IMR-90 (cell line): Measurements from ENCODE around the gene C1QTNF9B. TPM values are rescaled to one million over a fixed set of nuclear protein-coding genes. Genes with fewer than 3 reads are reported as not detected.

Experiments used
- ATAC-seq: fragments of 200-7000 bp; cut with Tn5 transposase; 2 replicates; pipeline ENCODE4 v1.9.1; 2020; ENCODE audit warnings: low read depth, mild to moderate bottlenecking, moderate library complexity
- BruUV-seq: library from RNA; stranded (reverse); fragments of 400-500 nt; replicated peaks from 2 replicates; lab custom pipeline; 2021; lab: Mats Ljungman, UMichigan
- CTCF ChIA-PET: fragments of 300-600 bp; formaldehyde crosslinking; extraction: SDS; loops from one replicate; lab custom pipeline; 2021; ENCODE audit warnings: antibody characterized with exemption; lab: Yijun Ruan, JAX
- POLR2A ChIA-PET: fragments of 300-600 bp; sonication (Branson Sonifier 250); formaldehyde crosslinking; loops from one replicate; lab custom pipeline; 2022; ENCODE audit warnings: antibody characterized with exemption; ENCODE audit not compliant: unreplicated experiment; lab: Charles Lee
- DNase-seq: peaks from one replicate; pipeline ENCODE4 v3.0.0; 2013
- H2AFZ ChIP-seq: replicated peaks from 2 replicates; pipeline ENCODE3; 2013; ENCODE audit warnings: low read length, mild to moderate bottlenecking; ENCODE audit not compliant: poor library complexity
- H2AK5ac ChIP-seq: 2 replicates; pipeline ENCODE4 v1.6.1; 2013; ENCODE audit warnings: low read depth, low read length, inconsistent platforms
- H2AK9ac ChIP-seq: replicated peaks from 2 replicates; pipeline ENCODE3; 2013; ENCODE audit warnings: mild to moderate bottlenecking, low read depth, low read length, moderate library complexity; ENCODE audit not compliant: poor library complexity
- H2BK120ac ChIP-seq: 2 replicates; pipeline ENCODE4 v1.6.1; 2013; ENCODE audit warnings: low read depth, low read length, inconsistent platforms
- H2BK15ac ChIP-seq: 3 replicates; pipeline ENCODE4 v1.6.1; 2013; ENCODE audit warnings: low read depth, low read length, inconsistent platforms
- H2BK20ac ChIP-seq: 2 replicates; pipeline ENCODE4 v1.6.1; 2013; ENCODE audit warnings: low read depth, mild to moderate bottlenecking, inconsistent platforms, low read length, moderate library complexity
- H2BK5ac ChIP-seq: 2 replicates; pipeline ENCODE4 v1.6.1; 2013; ENCODE audit warnings: mild to moderate bottlenecking, low read depth, low read length, inconsistent platforms; ENCODE audit not compliant: poor library complexity, severe bottlenecking
- H3K14ac ChIP-seq: replicated peaks from 2 replicates; pipeline ENCODE4 v1.6.1; 2013; ENCODE audit warnings: low read depth, low read length, inconsistent platforms
- H3K18ac ChIP-seq: 2 replicates; pipeline ENCODE4 v1.6.1; 2013; ENCODE audit warnings: low read depth, low read length, control low read depth
- H3K23ac ChIP-seq: 2 replicates; pipeline ENCODE4 v1.6.1; 2013; ENCODE audit warnings: low read depth, low read length, inconsistent platforms
- H3K27ac ChIP-seq: 2 replicates; pipeline ENCODE4 v1.5.1; 2013; ENCODE audit warnings: mild to moderate bottlenecking, control low read depth, low read length; ENCODE audit not compliant: insufficient read depth
- H3K27me3 ChIP-seq: 2 replicates; pipeline ENCODE4 v1.6.1; 2013; ENCODE audit warnings: low read length; ENCODE audit not compliant: control insufficient read depth, insufficient read depth
- H3K36me3 ChIP-seq: 2 replicates; pipeline ENCODE4 v1.6.1; 2013; ENCODE audit warnings: low read length, mixed read lengths; ENCODE audit not compliant: control insufficient read depth, insufficient read depth
- H3K4ac ChIP-seq: 2 replicates; pipeline ENCODE4 v1.6.1; 2013; ENCODE audit warnings: low read depth, low read length, inconsistent platforms
- H3K4me1 ChIP-seq: 2 replicates; pipeline ENCODE4 v1.6.1; 2013; ENCODE audit warnings: low read length, mixed read lengths; ENCODE audit not compliant: control insufficient read depth, insufficient read depth
- H3K4me2 ChIP-seq: 2 replicates; pipeline ENCODE4 v1.6.1; 2013; ENCODE audit warnings: low read depth, mild to moderate bottlenecking, control low read depth, low read length, moderate library complexity
- H3K4me3 ChIP-seq: 2 replicates; pipeline ENCODE4 v1.5.1; 2013; ENCODE audit warnings: low read depth, mild to moderate bottlenecking, control low read depth, low read length, moderate library complexity; ENCODE audit not compliant: insufficient read depth
- H3K56ac ChIP-seq: 2 replicates; pipeline ENCODE4 v1.6.1; 2013; ENCODE audit warnings: low read length, inconsistent platforms; ENCODE audit not compliant: insufficient read depth; ENCODE audit errors: extremely low read depth
- H3K79me1 ChIP-seq, 2 experiments: 2 replicates each; pipeline ENCODE4 v1.6.1; 2013; ENCODE audit warnings: low read length in 2 of 2, inconsistent platforms in 1 of 2, low read depth in 1 of 2
- H3K9ac ChIP-seq: 2 replicates; pipeline ENCODE4 v1.6.1; 2013; ENCODE audit warnings: low read depth, low read length, control low read depth
- H3K9me1 ChIP-seq: 2 replicates; pipeline ENCODE4 v1.6.1; 2013; ENCODE audit warnings: low read length, inconsistent platforms; ENCODE audit not compliant: insufficient read depth
- H3K9me3 ChIP-seq: 2 replicates; pipeline ENCODE4 v1.6.1; 2013; ENCODE audit warnings: low read length; ENCODE audit not compliant: control insufficient read depth, insufficient read depth
- H4K20me1 ChIP-seq: 2 replicates; pipeline ENCODE4 v1.6.1; 2013; ENCODE audit warnings: low read length, inconsistent platforms; ENCODE audit not compliant: insufficient read depth
- H4K5ac ChIP-seq: 2 replicates; pipeline ENCODE4 v1.6.1; 2013; ENCODE audit warnings: mild to moderate bottlenecking, low read depth, low read length, control low read depth
- H4K8ac ChIP-seq, 2 experiments: 2 replicates each; pipeline ENCODE4 v1.6.1; 2013; ENCODE audit warnings: low read depth in 2 of 2, low read length in 2 of 2, control low read depth in 1 of 2, inconsistent platforms in 1 of 2
- H4K91ac ChIP-seq: 2 replicates; pipeline ENCODE4 v1.6.1; 2013; ENCODE audit warnings: low read depth, low read length, inconsistent platforms; ENCODE audit not compliant: insufficient read depth
- POLR2A ChIP-seq: IDR thresholded peaks from 2 replicates; pipeline ENCODE4 v1.6.1; 2012; ENCODE audit warnings: mild to moderate bottlenecking, low read depth, low read length
- WGBS, 2 experiments: methylation state at CpG; one replicate each; pipeline versions ENCODE4 v1.1.5 to v1.1.7; 2013; ENCODE audit warnings: missing lambda C conversion rate in 2 of 2; ENCODE audit not compliant: insufficient read length in 1 of 2; ENCODE audit errors: extremely low coverage in 2 of 2; 5-methylcytosine and 5-hydroxymethylcytosine counted together
- dilution Hi-C: fragments of 300-500 bp; cut with HindIII; formaldehyde crosslinking; loops from one replicate; pipeline ENCODE4 v1.14.3; 2018; ENCODE audit warnings: low sequenced_read_pairs; ENCODE audit not compliant: unreplicated experiment
- in situ Hi-C: fragments of 300-500 bp; cut with MboI; formaldehyde crosslinking; loops from 3 replicates; pipeline ENCODE4 v1.14.3; 2019; ENCODE audit warnings: low sequenced_read_pairs, inconsistent platforms, mixed read lengths
- intact Hi-C: fragments of 100-400 bp; cut with micrococcal nuclease; formaldehyde crosslinking; loops from 2 replicates; pipeline ENCODE4 v1.10.0; 2022
- polyA plus RNA-seq, 3 experiments: library from polyadenylated mRNA; depleted of rRNA; stranded (reverse); fragments of >200 nt; gene quantifications; 2 replicates each; pipeline ENCODE4 v1.2.3, GENCODE V29; 2012; ENCODE audit warnings: low replicate concordance in 1 of 3
- total RNA-seq: library from RNA; depleted of rRNA; stranded (reverse); fragments of >200 nt; gene quantifications from 2 replicates; pipeline ENCODE4 v1.2.3, GENCODE V29; 2012

The C1QTNF9B gene
- total and polyA plus RNA-seq, 2 of the 4 experiments (the other 2 are of a cell fraction), result 0.72 to 1.1 TPM

DNA sequence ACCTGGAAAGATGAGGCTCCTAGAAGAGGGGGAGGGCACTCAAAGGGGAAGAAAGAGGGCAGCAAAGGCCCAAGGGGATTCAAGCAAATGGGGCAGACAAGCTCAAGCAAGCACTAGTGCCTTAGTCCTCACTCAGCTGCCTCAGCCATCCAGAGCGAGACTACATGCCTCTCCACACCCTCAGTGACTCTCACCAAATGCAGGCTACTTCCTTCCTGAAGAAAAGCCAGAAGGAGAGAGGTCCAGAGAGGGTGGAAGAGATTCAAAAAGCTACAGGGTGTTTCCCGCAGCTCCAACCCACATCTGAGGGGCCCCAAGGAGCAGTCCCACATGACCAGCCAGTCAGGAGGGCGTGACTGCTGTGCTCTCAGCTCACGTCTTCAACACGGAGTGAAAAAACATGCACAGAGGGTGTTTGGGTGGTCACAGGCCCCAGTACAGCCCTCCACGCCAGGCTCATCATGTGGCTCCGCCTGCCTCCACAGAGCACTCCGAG is 48.6 kb downstream of the C1QTNF9B start:
- intact Hi-C loops, result no loop called here
- WGBS, 2 experiments, result 79% methylated on average over 4 of the region's 8 CpGs; no CpG with 5 or more reads in 1 of the 2 experiments
- Histone ChIP-seq H3K27me3 (no peaks in the 10 kb centered on the region), H3K4me3 (no peak overlapping the region), H3K9ac (no peak overlapping the region), H3K23ac (no peak overlapping the region), H4K8ac (no peak overlapping the region), H3K36me3 (peaks cover 2% of the 10 kb centered on the region), H3K14ac (no peak overlapping the region), H3K4me1 (no peaks in the 10 kb centered on the region), H3K9me1 (peaks cover 3% of the 10 kb centered on the region; the same call in 1 of the 2 replicates), H2AK5ac (no peak overlapping the region), H4K5ac (no peak overlapping the region), H4K20me1 (no peaks in the 10 kb centered on the region), H3K9me3 (no peaks in the 10 kb centered on the region), H3K79me1 (no peaks in the 10 kb centered on the region), H2BK15ac (no peak overlapping the region), H2AK9ac (no peak overlapping the region), H3K56ac (no peak overlapping the region), H4K91ac (no peak overlapping the region), H3K18ac (no peak overlapping the region), H2AFZ (no peak overlapping the region), H2BK5ac (no peak overlapping the region), H2BK120ac (no peak overlapping the region), H3K27ac (no peak overlapping the region), H2BK20ac (no peak overlapping the region), H3K4me2 (no peak overlapping the region), H3K4ac (no peak overlapping the region)
- dilution Hi-C loops, result no loop called here
- POLR2A ChIA-PET, result no interaction called here
- TF ChIP-seq POLR2A, result no peak
- CTCF ChIA-PET, result no interaction called here
- no peak for ATAC-seq
- in situ Hi-C loops, result no loop called here
- no TSS peak for BruUV-seq
- no peak for DNase-seq
